HL-60 (cell line): ENCODE data around the gene AGBL2.

Experiments
- DNase-seq, 2 experiments: peaks; one replicate each; pipeline ENCODE4 v3.0.0-alpha.2; 2010 to 2020; ENCODE audit warnings: low read depth in 1 of 2, low spot score in 1 of 2
- H3K27ac ChIP-seq: fragments of 250-450 bp; sonication (Bioruptor Pico); replicated peaks from 2 replicates; pipeline ENCODE4 v1.5.1; 2020; ENCODE audit warnings: mild to moderate bottlenecking, moderate library complexity
- H3K27me3 ChIP-seq: fragments of 250-450 bp; sonication (Bioruptor Pico); 2 replicates; pipeline ENCODE4 v1.5.1; 2021; ENCODE audit warnings: mild to moderate bottlenecking, moderate library complexity; ENCODE audit not compliant: insufficient read depth, poor library complexity, severe bottlenecking
- H3K4me3 ChIP-seq: replicated peaks from 2 replicates; pipeline ENCODE4 v1.5.1; 2011; ENCODE audit warnings: mild to moderate bottlenecking, control low read depth, low read length; ENCODE audit not compliant: insufficient read depth
- GABPA ChIP-seq: IDR thresholded peaks from 2 replicates; pipeline ENCODE4 v1.6.1; 2012; ENCODE audit warnings: low read depth
- POLR2AphosphoS5 ChIP-seq: IDR thresholded peaks from 2 replicates; pipeline ENCODE4 v1.6.1; 2012; ENCODE audit warnings: low read depth
- REST ChIP-seq: IDR thresholded peaks from 2 replicates; pipeline ENCODE4 v1.6.1; 2012; ENCODE audit warnings: low read depth; ENCODE audit not compliant: insufficient replicate concordance
- SPI1 ChIP-seq: IDR thresholded peaks from 2 replicates; pipeline ENCODE4 v1.6.1; 2012; ENCODE audit warnings: low read depth, mild to moderate bottlenecking, borderline replicate concordance
- TF ChIP-seq, protein P1 (sequence below): IDR thresholded peaks from one replicate; pipeline ENCODE4 v1.5.1; 2011; ENCODE audit warnings: low read length, control low read depth, inconsistent platforms; ENCODE audit not compliant: insufficient read depth

The AGBL2 gene

GRCh38 chr11:47631473-47631872 lies 83.7 kb downstream of the AGBL2 start:
- TF ChIP-seq SPI1 (no peak), GABPA (no peak), POLR2AphosphoS5 (no peak), REST (no peak)
- TF ChIP-seq, protein P1, sequence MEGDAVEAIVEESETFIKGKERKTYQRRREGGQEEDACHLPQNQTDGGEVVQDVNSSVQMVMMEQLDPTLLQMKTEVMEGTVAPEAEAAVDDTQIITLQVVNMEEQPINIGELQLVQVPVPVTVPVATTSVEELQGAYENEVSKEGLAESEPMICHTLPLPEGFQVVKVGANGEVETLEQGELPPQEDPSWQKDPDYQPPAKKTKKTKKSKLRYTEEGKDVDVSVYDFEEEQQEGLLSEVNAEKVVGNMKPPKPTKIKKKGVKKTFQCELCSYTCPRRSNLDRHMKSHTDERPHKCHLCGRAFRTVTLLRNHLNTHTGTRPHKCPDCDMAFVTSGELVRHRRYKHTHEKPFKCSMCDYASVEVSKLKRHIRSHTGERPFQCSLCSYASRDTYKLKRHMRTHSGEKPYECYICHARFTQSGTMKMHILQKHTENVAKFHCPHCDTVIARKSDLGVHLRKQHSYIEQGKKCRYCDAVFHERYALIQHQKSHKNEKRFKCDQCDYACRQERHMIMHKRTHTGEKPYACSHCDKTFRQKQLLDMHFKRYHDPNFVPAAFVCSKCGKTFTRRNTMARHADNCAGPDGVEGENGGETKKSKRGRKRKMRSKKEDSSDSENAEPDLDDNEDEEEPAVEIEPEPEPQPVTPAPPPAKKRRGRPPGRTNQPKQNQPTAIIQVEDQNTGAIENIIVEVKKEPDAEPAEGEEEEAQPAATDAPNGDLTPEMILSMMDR, result no peak
- Histone ChIP-seq H3K27me3 (no peaks in the 10 kb centered on the region), H3K27ac (no peak overlapping the region), H3K4me3 (no peak overlapping the region)
- no peak for DNase-seq

DNA sequence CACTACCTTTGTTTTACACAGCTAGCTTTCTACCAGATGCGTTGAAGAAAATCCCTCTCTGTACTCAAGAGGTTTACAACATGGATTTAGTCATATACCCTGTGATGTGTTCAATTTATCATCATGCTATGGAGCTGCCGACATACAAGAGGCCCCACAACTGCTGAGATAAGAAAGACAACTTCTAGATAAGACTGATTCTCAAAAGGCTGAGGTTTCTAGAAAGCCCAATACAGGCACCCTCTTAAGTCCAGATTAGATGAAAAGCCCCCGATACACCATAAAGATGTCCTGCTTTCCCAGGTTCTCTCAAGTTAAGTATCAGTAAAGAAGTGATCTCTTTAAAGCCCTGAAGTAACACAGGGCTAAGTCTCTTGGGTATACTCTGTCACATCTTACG lies 87.1 kb downstream of the AGBL2 start:
- DNase-seq, result no peak
- H3K27ac ChIP-seq, result no peak overlapping the region
- H3K4me3 ChIP-seq, result no peak overlapping the region
- H3K27me3 ChIP-seq, result no peaks in the 10 kb centered on the region
- TF ChIP-seq SPI1 (no peak), REST (no peak), GABPA (no peak), POLR2AphosphoS5 (no peak)
- TF ChIP-seq, protein P1, result no peak

DNA sequence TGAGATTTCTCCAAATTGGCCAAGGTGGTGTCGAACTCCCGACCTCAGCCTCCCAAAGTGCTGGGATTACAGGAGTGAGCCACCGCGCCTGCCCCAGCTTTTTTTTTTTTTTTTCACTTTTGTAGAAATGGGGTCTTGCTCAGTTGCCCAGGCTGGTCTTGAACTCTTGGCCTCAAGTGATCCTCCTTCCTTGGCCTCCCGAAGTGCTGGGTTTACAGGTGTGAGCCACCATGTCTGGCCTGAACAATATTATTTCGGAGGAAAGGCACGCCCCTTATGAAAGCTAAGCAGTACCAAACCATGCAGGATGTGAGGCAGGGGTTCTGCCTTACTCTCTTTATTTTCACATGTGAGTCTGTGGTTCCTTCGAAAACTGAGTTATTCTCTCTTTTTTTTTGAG lies 88.9 kb downstream of the AGBL2 start:
- DNase-seq, result no peak
- no peak overlapping the region for H3K27ac ChIP-seq
- TF ChIP-seq, protein P1, result no peak
- no peak for TF ChIP-seq SPI1
- no peak for TF ChIP-seq GABPA
- TF ChIP-seq POLR2AphosphoS5, result no peak
- no peak for TF ChIP-seq REST
- no peak overlapping the region for H3K4me3 ChIP-seq
- H3K27me3 ChIP-seq, result no peaks in the 10 kb centered on the region
